NB4 (cell line): ENCODE data around the gene EIF2B2.

Experiments
- CTCF ChIP-seq: IDR thresholded peaks from one replicate; pipeline ENCODE4 v1.5.1; 2012; ENCODE audit warnings: low read depth, low read length
- MAX ChIP-seq: IDR thresholded peaks from 2 replicates; pipeline ENCODE4 v1.6.1; 2011; ENCODE audit warnings: low read depth, low read length
- MYC ChIP-seq: IDR thresholded peaks from 2 replicates; pipeline ENCODE4 v1.6.1; 2011; ENCODE audit warnings: low read depth, low read length
- POLR2A ChIP-seq: IDR thresholded peaks from 2 replicates; pipeline ENCODE4 v1.6.1; 2011; ENCODE audit warnings: mild to moderate bottlenecking; ENCODE audit not compliant: insufficient read length; ENCODE audit errors: extremely low read depth

GRCh38 chr14:75048101-75048500 lies 45.4 kb downstream of the EIF2B2 start:
- TF ChIP-seq CTCF (no peak), MAX (no peak), POLR2A (no peak), MYC (no peak)
